ENCODE data around the gene CARD14. TPM values are rescaled to one million over a fixed set of nuclear protein-coding genes. Genes with fewer than 3 reads are reported as not detected.

CARD14 gene
- total RNA-seq, 1 donor from 2014 or later, result not detected

GRCh38 chr17:80223142-80223815, 53.4 kb downstream of the CARD14 start:
- ATAC-seq (ENCODE audit: low read depth) (no peak), DNase-seq (no peak)
- intact Hi-C loops (cut with micrococcal nuclease), result no loop called here
- no peak overlapping the region for H3K4me3 Mint-ChIP-seq
- no peaks in the 10 kb centered on the region for H3K27me3 Mint-ChIP-seq
- peaks cover 3% of the 10 kb centered on the region for H3K36me3 Mint-ChIP-seq (ENCODE audit: low read depth)
- ChIA-PET POLR2A (no interaction called here), CTCF (no interaction called here)
- peaks cover 18% of the 10 kb centered on the region for H3K4me1 Mint-ChIP-seq
- H3K9me3 Mint-ChIP-seq, result no peaks in the 10 kb centered on the region
- TF ChIP-seq, protein P1, sequence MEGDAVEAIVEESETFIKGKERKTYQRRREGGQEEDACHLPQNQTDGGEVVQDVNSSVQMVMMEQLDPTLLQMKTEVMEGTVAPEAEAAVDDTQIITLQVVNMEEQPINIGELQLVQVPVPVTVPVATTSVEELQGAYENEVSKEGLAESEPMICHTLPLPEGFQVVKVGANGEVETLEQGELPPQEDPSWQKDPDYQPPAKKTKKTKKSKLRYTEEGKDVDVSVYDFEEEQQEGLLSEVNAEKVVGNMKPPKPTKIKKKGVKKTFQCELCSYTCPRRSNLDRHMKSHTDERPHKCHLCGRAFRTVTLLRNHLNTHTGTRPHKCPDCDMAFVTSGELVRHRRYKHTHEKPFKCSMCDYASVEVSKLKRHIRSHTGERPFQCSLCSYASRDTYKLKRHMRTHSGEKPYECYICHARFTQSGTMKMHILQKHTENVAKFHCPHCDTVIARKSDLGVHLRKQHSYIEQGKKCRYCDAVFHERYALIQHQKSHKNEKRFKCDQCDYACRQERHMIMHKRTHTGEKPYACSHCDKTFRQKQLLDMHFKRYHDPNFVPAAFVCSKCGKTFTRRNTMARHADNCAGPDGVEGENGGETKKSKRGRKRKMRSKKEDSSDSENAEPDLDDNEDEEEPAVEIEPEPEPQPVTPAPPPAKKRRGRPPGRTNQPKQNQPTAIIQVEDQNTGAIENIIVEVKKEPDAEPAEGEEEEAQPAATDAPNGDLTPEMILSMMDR (IDR thresholded peaks at IDR 0.05), result no peak
- H3K27ac Mint-ChIP-seq, result no peak overlapping the region

DNA sequence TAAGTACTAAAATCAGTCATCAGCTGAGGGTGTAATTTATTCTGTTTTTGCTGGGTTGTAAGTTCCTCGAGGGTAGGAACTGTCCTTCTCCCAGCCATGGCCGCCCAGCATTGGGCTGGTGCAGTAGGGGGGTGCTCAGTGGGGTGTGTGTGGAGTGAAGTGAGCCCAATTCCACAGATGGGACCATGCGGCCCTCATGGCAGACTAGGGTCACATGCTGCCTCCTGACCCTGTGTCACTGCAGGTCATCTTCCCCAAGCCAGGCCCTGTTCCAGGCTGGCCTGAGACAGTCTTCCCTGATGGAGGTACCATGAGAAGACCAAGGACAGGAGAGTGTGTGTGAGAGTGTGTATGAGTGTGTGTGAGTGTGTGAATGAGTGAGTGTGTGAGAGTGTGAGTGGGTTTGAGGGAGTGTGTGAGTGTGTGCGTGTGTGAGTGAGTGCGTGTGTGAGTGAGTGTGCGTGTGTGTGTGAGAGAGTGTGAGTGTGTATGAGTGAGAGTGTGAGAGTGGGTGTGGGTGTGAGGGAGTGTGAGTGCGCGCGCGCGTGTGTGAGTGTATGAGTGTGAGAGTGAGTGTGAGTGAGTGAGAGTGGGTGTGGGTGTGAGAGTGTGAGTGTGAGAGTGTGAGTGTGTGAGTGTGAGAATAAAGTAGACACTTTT, 54.1 kb downstream of the CARD14 start:
- H3K4me3 Mint-ChIP-seq, result no peak overlapping the region
- no peak for DNase-seq
- H3K27me3 Mint-ChIP-seq, result no peaks in the 10 kb centered on the region
- H3K27ac Mint-ChIP-seq, result no peak overlapping the region
- peaks cover 12% of the 10 kb centered on the region for H3K4me1 Mint-ChIP-seq
- intact Hi-C loops (cut with micrococcal nuclease), result no loop called here
- TF ChIP-seq, protein P1 (IDR thresholded peaks at IDR 0.05), result no peak
- POLR2A ChIA-PET, result no interaction called here
- peaks cover 3% of the 10 kb centered on the region for H3K36me3 Mint-ChIP-seq (ENCODE audit: low read depth)
- H3K9me3 Mint-ChIP-seq, result no peaks in the 10 kb centered on the region
- CTCF ChIA-PET, result no interaction called here
- no peak for ATAC-seq (ENCODE audit: low read depth)

GRCh38 chr17:80224683-80225082, 54.9 kb downstream of the CARD14 start:
- no peak for DNase-seq
- H3K27me3 Mint-ChIP-seq, result no peaks in the 10 kb centered on the region
- no peak overlapping the region for H3K27ac Mint-ChIP-seq
- ChIA-PET CTCF (no interaction called here), POLR2A (interaction anchor here (0.6 kb wide), 1 partner anchor 170 kb away, joined by 5 read pairs; no protein-coding TSS in a partner anchor)
- H3K4me3 Mint-ChIP-seq, result no peak overlapping the region
- H3K36me3 Mint-ChIP-seq (ENCODE audit: low read depth), result peaks cover under 1% of the 10 kb centered on the region
- ATAC-seq (ENCODE audit: low read depth), result no peak
- TF ChIP-seq, protein P1 (IDR thresholded peaks at IDR 0.05), result no peak
- intact Hi-C loops (cut with micrococcal nuclease), result no loop called here
- no peaks in the 10 kb centered on the region for H3K9me3 Mint-ChIP-seq
- peaks cover 5% of the 10 kb centered on the region for H3K4me1 Mint-ChIP-seq

- H3K36me3 Mint-ChIP-seq (ENCODE audit: low read depth), result peaks cover under 1% of the 10 kb centered on the region
- POLR2A ChIA-PET, result interaction anchor here (0.6 kb wide), 1 partner anchor 170 kb away, joined by 5 read pairs; no protein-coding TSS in a partner anchor
- no peak for ATAC-seq (ENCODE audit: low read depth)
These were observed 55.4 kb downstream of the CARD14 start for GRCh38 chr17:80225230-80225629.

DNA sequence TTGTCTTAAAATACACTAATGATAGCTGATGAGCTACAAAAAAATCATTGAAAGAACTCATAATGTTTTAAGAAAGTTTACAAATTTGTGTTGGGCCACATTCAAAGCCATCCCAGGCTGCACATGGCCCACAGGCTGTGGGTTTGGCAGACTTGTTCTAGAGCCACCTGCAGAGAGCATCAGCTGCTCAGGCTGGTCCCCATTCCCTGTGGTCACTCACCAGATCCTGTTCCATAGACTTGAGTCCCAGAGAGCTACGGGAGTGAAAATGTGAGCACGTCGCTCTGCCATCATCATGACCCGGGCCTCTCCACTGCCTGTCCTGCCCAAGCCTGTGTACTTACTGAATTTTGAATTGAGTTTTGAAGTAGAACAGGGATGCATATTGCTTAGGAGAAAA, 57.3 kb downstream of the CARD14 start:
- H3K27ac Mint-ChIP-seq, result no peak overlapping the region
- intact Hi-C loops (cut with micrococcal nuclease), result no loop called here
- ChIA-PET POLR2A (no interaction called here), CTCF (interaction anchor here (0.7 kb wide), 1 partner anchor 31 kb away, joined by 3 read pairs; no protein-coding TSS in a partner anchor)
- ATAC-seq (ENCODE audit: low read depth) (no peak), DNase-seq (no peak)
- no peak overlapping the region for H3K4me3 Mint-ChIP-seq
- H3K36me3 Mint-ChIP-seq (ENCODE audit: low read depth), result peaks cover 6% of the 10 kb centered on the region
- TF ChIP-seq, protein P1 (IDR thresholded peaks at IDR 0.05), result no peak
- H3K9me3 Mint-ChIP-seq, result peaks cover 4% of the 10 kb centered on the region
- no peaks in the 10 kb centered on the region for H3K4me1 Mint-ChIP-seq
- no peaks in the 10 kb centered on the region for H3K27me3 Mint-ChIP-seq

More at GRCh38 chr17:80225230-80225629, 55.4 kb downstream of the CARD14 start:
- no peaks in the 10 kb centered on the region for H3K27me3 Mint-ChIP-seq
- CTCF ChIA-PET, result interaction anchor here (1.1 kb wide), 1 partner anchor 29 kb away, joined by 3 read pairs; no protein-coding TSS in a partner anchor
- no peak overlapping the region for H3K4me3 Mint-ChIP-seq
- peaks cover 2% of the 10 kb centered on the region for H3K4me1 Mint-ChIP-seq
- H3K9me3 Mint-ChIP-seq, result no peaks in the 10 kb centered on the region
- H3K27ac Mint-ChIP-seq, result no peak overlapping the region
- TF ChIP-seq, protein P1 (IDR thresholded peaks at IDR 0.05), result no peak
- DNase-seq, result no peak
- intact Hi-C loops (cut with micrococcal nuclease), result no loop called here

All from activated B cell treated with CpG ODN at 0.5 μM for 24 hours (primary cell).